ENCODE measurements around the gene LRCH3. TPM values are rescaled to one million over a fixed set of nuclear protein-coding genes. Genes with fewer than 3 reads are reported as not detected.

LRCH3 gene
- total RNA-seq, 1 donor from 2014 or later, result 56.4 TPM

- Mint-ChIP-seq H3K36me3 (ENCODE audit: low read depth) (peaks cover 5% of the 10 kb centered on the region), H3K9me3 (no peaks in the 10 kb centered on the region), H3K4me1 (peaks cover 43% of the 10 kb centered on the region), H3K4me3 (no peak overlapping the region), H3K27ac (peak overlapping the region; percentile 34), H3K27me3 (no peaks in the 10 kb centered on the region)
- no peak for DNase-seq
- intact Hi-C loops (cut with micrococcal nuclease), result loop anchor here (5.0 kb wide), 1 partner anchor 63 kb away; the partner anchor contains the start of gene RUBCN
These were observed 9.3 kb downstream of the LRCH3 start for GRCh38 chr3:197800379-197800778.

DNA sequence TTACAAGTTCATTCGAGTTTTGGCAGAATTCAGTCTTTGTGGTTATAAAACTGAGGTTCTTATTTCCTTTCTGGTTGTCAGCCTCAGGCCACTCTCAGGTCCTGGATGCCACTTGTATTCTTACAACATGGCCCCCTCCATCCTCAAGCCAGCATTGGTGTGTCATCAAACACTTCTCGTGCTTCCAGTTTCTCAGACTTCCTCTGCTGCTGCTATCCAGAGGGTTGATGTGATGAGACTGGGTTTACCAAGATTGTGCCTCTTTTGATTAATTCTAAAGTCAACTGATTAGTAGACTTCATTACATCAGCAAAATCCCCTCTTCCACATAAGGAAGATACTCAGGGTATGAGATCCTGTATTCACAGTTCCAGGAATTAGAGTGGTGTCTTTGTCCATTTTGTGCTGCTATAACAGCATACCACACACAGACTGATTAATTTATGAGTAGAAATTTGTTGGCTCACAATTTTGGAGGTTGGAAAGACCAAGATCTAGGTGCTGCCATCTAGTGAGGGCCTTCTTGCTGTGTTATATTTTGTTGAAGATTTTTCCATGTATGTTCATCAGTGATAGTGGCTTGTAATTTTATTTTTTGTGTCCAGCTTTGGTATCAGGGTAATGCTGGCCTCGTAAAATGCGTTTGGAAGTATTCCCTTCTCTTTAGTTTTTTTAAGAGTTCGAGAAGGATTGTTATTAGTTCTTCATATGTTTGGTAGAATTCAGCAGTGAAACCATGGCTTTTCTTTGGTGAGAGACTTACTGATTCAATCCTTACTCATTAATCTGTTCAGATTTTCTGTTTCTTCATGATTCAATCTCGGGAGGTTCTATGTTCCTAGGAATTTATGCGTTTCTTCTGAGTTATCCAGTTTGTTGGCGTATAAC is 11.1 kb downstream of the LRCH3 start:
- H3K4me3 Mint-ChIP-seq, result peak overlapping the region; percentile 18

DNA sequence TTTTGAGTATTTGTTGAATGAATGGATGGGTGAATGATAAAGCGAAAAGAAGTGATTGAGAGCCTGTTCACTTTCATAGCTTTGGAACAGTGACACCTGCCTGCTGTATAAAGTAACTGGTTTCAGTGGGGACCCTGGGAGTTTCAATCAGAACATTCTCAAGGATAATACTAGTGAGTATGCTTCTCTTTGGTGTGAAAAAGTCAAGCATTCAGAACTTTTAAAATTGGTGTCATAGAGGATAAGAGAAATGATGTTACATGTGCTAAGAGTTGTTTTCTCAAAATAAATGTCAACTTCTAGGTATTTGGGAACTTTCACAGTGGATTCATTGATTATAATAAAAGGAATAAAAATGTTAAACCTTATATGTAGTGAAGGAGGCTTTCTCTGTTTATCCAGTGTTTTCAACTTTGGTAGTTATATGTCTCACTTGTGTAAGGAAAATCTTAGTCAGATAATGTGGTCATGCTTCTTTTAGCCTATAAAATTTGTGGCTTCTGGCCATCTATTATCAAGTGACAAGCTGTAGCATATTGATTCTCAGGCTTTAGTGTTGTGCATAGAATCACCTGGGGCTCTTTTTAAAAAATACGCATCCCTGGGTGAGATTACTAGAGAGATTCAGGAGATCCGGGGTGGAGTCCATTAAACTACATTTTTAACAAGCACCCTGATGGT is 11.9 kb downstream of the LRCH3 start:
- no peak for DNase-seq
- Mint-ChIP-seq H3K27ac (peak overlapping the region; percentile 34), H3K4me3 (no peak overlapping the region), H3K9me3 (no peaks in the 10 kb centered on the region), H3K27me3 (no peaks in the 10 kb centered on the region), H3K36me3 (ENCODE audit: low read depth) (peaks cover 10% of the 10 kb centered on the region), H3K4me1 (peaks cover 35% of the 10 kb centered on the region)
- intact Hi-C loops (cut with micrococcal nuclease), result loop anchor here (1.0 to 5.0 kb wide), 3 partner anchors 10 to 66 kb away; partner anchors contain the start of gene RUBCN

More for the DNA sequence above, 11.1 kb downstream of the LRCH3 start:
- peak overlapping the region; percentile 34 for H3K27ac Mint-ChIP-seq
- intact Hi-C loops (cut with micrococcal nuclease), result loop anchor here (1.0 to 5.0 kb wide), 3 partner anchors 9 to 65 kb away; partner anchors contain the start of gene RUBCN
- peak; percentile 74 for DNase-seq
- peaks cover 7% of the 10 kb centered on the region for H3K36me3 Mint-ChIP-seq (ENCODE audit: low read depth)
- H3K27me3 Mint-ChIP-seq, result no peaks in the 10 kb centered on the region
- peaks cover 33% of the 10 kb centered on the region for H3K4me1 Mint-ChIP-seq
- no peaks in the 10 kb centered on the region for H3K9me3 Mint-ChIP-seq

GRCh38 chr3:197804511-197804910 is 13.5 kb downstream of the LRCH3 start:
- Mint-ChIP-seq H3K4me1 (peaks cover 42% of the 10 kb centered on the region), H3K27ac (no peak overlapping the region), H3K4me3 (no peak overlapping the region), H3K9me3 (no peaks in the 10 kb centered on the region), H3K27me3 (no peaks in the 10 kb centered on the region), H3K36me3 (ENCODE audit: low read depth) (peaks cover 10% of the 10 kb centered on the region)
- DNase-seq, result no peak
- intact Hi-C loops (cut with micrococcal nuclease), result loop anchor here (5.0 kb wide), 1 partner anchor 67 kb away; the partner anchor contains the start of gene RUBCN

DNA sequence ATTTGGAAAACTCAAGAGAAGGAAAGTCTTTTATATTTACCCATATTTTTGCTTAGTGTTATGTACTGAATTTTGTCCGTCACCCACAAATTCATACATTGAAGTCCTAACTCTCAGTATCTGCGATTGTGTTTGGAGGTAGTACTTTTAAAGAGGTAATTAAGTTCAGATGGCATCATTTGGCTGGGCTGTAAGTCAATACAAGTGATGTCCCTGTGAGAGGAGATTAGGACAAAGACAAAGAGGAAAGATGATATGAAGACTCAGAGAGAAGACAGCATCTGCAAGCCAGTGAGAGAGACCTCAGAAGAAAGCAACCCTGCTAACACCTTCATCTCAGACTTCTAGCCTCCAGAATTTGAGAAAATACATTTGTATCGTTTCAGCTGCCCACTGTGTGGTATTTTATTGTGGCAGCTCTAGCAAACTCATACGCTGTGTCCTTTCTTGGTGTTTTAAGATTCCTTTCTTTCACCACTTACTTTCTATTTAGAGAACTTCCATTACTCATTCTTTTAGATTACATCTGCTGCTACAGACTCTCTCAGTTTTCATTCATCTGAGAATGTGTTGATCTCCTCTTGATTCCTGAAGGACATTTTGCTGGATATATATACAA is 17.0 kb downstream of the LRCH3 start:
- Mint-ChIP-seq H3K27ac (no peak overlapping the region), H3K36me3 (ENCODE audit: low read depth) (peaks cover 12% of the 10 kb centered on the region), H3K27me3 (no peaks in the 10 kb centered on the region), H3K4me1 (peaks cover 17% of the 10 kb centered on the region), H3K4me3 (no peak overlapping the region), H3K9me3 (no peaks in the 10 kb centered on the region)
- intact Hi-C loops (cut with micrococcal nuclease), result no loop called here
- no peak for DNase-seq

- intact Hi-C loops (cut with micrococcal nuclease), result no loop called here
- Mint-ChIP-seq H3K27ac (peak overlapping the region; percentile 38), H3K4me3 (no peak overlapping the region)
These were observed 18.4 kb downstream of the LRCH3 start for GRCh38 chr3:197809356-197810020.

DNA sequence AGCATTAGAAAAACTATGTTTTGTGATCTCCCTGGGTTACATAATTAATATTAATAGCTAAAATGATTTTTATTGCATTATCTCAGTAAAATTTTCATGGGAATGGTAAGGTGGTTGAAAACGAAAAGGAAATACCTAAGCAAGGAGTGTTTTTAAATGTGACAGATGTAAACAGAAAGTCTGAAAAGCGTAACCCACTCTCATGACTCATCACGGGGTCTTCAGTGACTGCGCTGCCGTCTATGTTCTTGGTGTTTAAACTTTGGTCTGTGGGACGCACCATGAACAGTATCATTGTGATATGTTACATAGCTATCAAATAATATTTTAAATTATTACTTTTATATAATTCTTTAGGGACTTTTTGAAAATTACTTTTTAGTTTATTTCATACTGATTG is 19.8 kb downstream of the LRCH3 start:
- no peak for DNase-seq
- no peaks in the 10 kb centered on the region for H3K27me3 Mint-ChIP-seq
- intact Hi-C loops (cut with micrococcal nuclease), result no loop called here
- no peak overlapping the region for H3K4me3 Mint-ChIP-seq
- H3K27ac Mint-ChIP-seq, result no peak overlapping the region
- H3K36me3 Mint-ChIP-seq (ENCODE audit: low read depth), result peaks cover 16% of the 10 kb centered on the region
- H3K9me3 Mint-ChIP-seq, result no peaks in the 10 kb centered on the region
- H3K4me1 Mint-ChIP-seq, result peaks cover 16% of the 10 kb centered on the region

More at GRCh38 chr3:197809356-197810020, 18.4 kb downstream of the LRCH3 start:
- Mint-ChIP-seq H3K4me1 (peaks cover 17% of the 10 kb centered on the region), H3K27me3 (no peaks in the 10 kb centered on the region), H3K36me3 (ENCODE audit: low read depth) (peaks cover 19% of the 10 kb centered on the region), H3K9me3 (no peaks in the 10 kb centered on the region)
- no peak for DNase-seq

DNA sequence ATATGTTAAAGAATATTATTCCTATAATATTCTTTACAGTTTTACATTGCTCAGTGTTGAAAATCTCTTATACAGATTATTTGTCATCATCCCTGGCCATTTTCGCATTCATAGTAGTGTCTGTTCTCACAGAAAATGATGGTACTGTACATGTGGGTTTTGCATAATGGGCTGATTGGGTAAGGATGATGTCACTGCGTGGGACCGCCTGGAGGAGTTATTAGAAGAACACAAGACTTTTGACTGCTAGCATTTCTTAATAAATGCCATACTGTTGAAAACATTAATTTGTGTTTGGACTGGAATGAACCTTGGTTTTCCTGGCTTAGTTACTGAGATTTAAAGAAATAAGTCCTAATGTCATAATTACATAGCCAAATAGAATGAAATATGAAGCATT is 20.3 kb downstream of the LRCH3 start:
- no peak overlapping the region for H3K4me3 Mint-ChIP-seq
- peaks cover 16% of the 10 kb centered on the region for H3K4me1 Mint-ChIP-seq
- no peak overlapping the region for H3K27ac Mint-ChIP-seq
- no peaks in the 10 kb centered on the region for H3K9me3 Mint-ChIP-seq
- no peak for DNase-seq
- no peaks in the 10 kb centered on the region for H3K27me3 Mint-ChIP-seq
- H3K36me3 Mint-ChIP-seq (ENCODE audit: low read depth), result peaks cover 14% of the 10 kb centered on the region
- intact Hi-C loops (cut with micrococcal nuclease), result no loop called here

- H3K9me3 Mint-ChIP-seq, result no peaks in the 10 kb centered on the region
- H3K36me3 Mint-ChIP-seq (ENCODE audit: low read depth), result peaks cover 15% of the 10 kb centered on the region
- intact Hi-C loops (cut with micrococcal nuclease), result no loop called here
- H3K27me3 Mint-ChIP-seq, result no peaks in the 10 kb centered on the region
- no peak overlapping the region for H3K27ac Mint-ChIP-seq
- no peak for DNase-seq
- peaks cover 7% of the 10 kb centered on the region for H3K4me1 Mint-ChIP-seq
- H3K4me3 Mint-ChIP-seq, result no peak overlapping the region
These were observed 23.3 kb downstream of the LRCH3 start for GRCh38 chr3:197814372-197814771.

GRCh38 chr3:197820550-197821335 is 29.7 kb downstream of the LRCH3 start:
- intact Hi-C loops (cut with micrococcal nuclease), result no loop called here
- Mint-ChIP-seq H3K4me1 (no peaks in the 10 kb centered on the region), H3K4me3 (no peak overlapping the region), H3K9me3 (no peaks in the 10 kb centered on the region), H3K27ac (no peak overlapping the region), H3K36me3 (ENCODE audit: low read depth) (peaks cover 25% of the 10 kb centered on the region), H3K27me3 (no peaks in the 10 kb centered on the region)
- DNase-seq, result no peak

DNA sequence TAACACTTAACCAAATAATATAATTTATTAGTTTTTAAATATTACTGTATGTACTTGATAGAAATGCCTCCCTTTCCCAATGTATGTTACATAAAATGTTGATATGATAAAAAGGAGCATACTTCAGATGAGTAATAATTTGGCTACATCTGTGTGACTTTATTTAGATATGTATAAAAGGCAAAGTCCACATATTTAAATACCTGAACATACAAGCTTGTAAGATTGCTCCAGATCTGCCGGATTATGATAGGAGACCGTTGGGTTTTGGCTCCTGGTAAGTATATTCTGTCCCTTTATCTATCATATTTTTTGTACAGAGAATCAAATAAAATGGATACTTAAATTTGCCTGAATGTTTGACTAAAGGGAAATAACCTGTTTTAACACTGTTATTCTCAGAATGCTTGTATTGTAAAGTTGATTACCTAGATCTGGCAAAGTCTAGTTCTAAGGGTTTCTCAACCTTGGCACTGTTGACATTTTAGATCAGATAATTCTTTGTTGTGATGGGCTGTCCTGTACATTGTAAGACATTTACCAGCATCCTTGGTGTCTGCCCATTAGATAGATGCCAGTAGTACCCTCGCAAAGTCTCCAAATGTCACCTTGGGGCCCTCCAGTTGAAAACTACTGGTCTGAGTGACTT is 38.5 kb downstream of the LRCH3 start:
- no peak for DNase-seq
- Mint-ChIP-seq H3K36me3 (ENCODE audit: low read depth) (peaks cover 44% of the 10 kb centered on the region), H3K9me3 (no peaks in the 10 kb centered on the region), H3K27me3 (no peaks in the 10 kb centered on the region), H3K27ac (no peak overlapping the region), H3K4me1 (no peaks in the 10 kb centered on the region), H3K4me3 (no peak overlapping the region)
- intact Hi-C loops (cut with micrococcal nuclease), result no loop called here

- H3K36me3 Mint-ChIP-seq (ENCODE audit: low read depth), result peaks cover 45% of the 10 kb centered on the region
- H3K4me1 Mint-ChIP-seq, result peaks cover under 1% of the 10 kb centered on the region
- intact Hi-C loops (cut with micrococcal nuclease), result no loop called here
- H3K9me3 Mint-ChIP-seq, result no peaks in the 10 kb centered on the region
- H3K27me3 Mint-ChIP-seq, result no peaks in the 10 kb centered on the region
- H3K27ac Mint-ChIP-seq, result no peak overlapping the region
- H3K4me3 Mint-ChIP-seq, result no peak overlapping the region
- no peak for DNase-seq
These were observed 39.4 kb downstream of the LRCH3 start for GRCh38 chr3:197830308-197830966.

Measured in activated CD4-positive, alpha-beta T cell treated with anti-CD3 and anti-CD28 coated beads, Interleukin-2, amount 10 ng/mL, durations not matched to agents 24 days and 14 days (primary cell).